ENCODE measurements around the gene NFKBIB. TPM values are rescaled to one million over a fixed set of nuclear protein-coding genes. Genes with fewer than 3 reads are reported as not detected.

The NFKBIB gene
- total RNA-seq, 1 donor: 12.7 TPM

- Histone ChIP-seq H3K4me3 (ENCODE audit: insufficient read depth, low read length) (no peak overlapping the region), H3K4me2 (ENCODE audit: insufficient read depth, low read length) (no peak overlapping the region), H3K4me1 (ENCODE audit: insufficient read depth, low read length) (peaks cover 6% of the 10 kb centered on the region), H4K20me1 (ENCODE audit: insufficient read depth, low read length) (no peaks in the 10 kb centered on the region), H3K27ac (ENCODE audit: low read depth, low read length) (no peak overlapping the region), H2AFZ (ENCODE audit: low read length) (no peak overlapping the region), H3K9me3 (ENCODE audit: low read depth, low read length) (no peaks in the 10 kb centered on the region), H3K36me3 (ENCODE audit: insufficient read depth, low read length) (no peaks in the 10 kb centered on the region), H3K79me2 (ENCODE audit: insufficient read depth, low read length) (no peaks in the 10 kb centered on the region), H3K27me3 (ENCODE audit: insufficient read depth, low read length) (no peaks in the 10 kb centered on the region)
- TF ChIP-seq CTCF (IDR thresholded peaks at IDR 0.05; ENCODE audit: extremely low read depth, low read depth, low read length): no peak
- no peak for DNase-seq (ENCODE audit: insufficient read length, low spot score, missing footprints)
These were observed 32.5 kb upstream of the NFKBIB start for GRCh38 chr19:38867171-38867780.

- Histone ChIP-seq H3K36me3 (ENCODE audit: insufficient read depth, low read length) (no peaks in the 10 kb centered on the region), H3K27me3 (ENCODE audit: insufficient read depth, low read length) (no peaks in the 10 kb centered on the region), H2AFZ (ENCODE audit: low read length) (no peak overlapping the region), H3K9me3 (ENCODE audit: low read depth, low read length) (no peaks in the 10 kb centered on the region), H4K20me1 (ENCODE audit: insufficient read depth, low read length) (no peaks in the 10 kb centered on the region), H3K4me2 (ENCODE audit: insufficient read depth, low read length) (no peak overlapping the region), H3K79me2 (ENCODE audit: insufficient read depth, low read length) (no peaks in the 10 kb centered on the region), H3K27ac (ENCODE audit: low read depth, low read length) (no peak overlapping the region), H3K4me1 (ENCODE audit: insufficient read depth, low read length) (peaks cover 6% of the 10 kb centered on the region), H3K4me3 (ENCODE audit: insufficient read depth, low read length) (no peak overlapping the region)
- TF ChIP-seq CTCF (IDR thresholded peaks at IDR 0.05; ENCODE audit: extremely low read depth, low read depth, low read length): no peak
- DNase-seq (ENCODE audit: insufficient read length, low spot score, missing footprints): no peak
These were observed 31.2 kb upstream of the NFKBIB start for GRCh38 chr19:38868551-38868950.

- Histone ChIP-seq H3K36me3 (ENCODE audit: insufficient read depth, low read length) (no peaks in the 10 kb centered on the region), H3K27ac (ENCODE audit: low read depth, low read length) (no peak overlapping the region), H3K4me2 (ENCODE audit: insufficient read depth, low read length) (peak overlapping the region; percentile 89), H2AFZ (ENCODE audit: low read length) (peak overlapping the region; percentile 95), H3K79me2 (ENCODE audit: insufficient read depth, low read length) (no peaks in the 10 kb centered on the region), H3K4me3 (ENCODE audit: insufficient read depth, low read length) (peak overlapping the region; percentile 65), H3K27me3 (ENCODE audit: insufficient read depth, low read length) (no peaks in the 10 kb centered on the region), H4K20me1 (ENCODE audit: insufficient read depth, low read length) (no peaks in the 10 kb centered on the region), H3K4me1 (ENCODE audit: insufficient read depth, low read length) (peaks cover 6% of the 10 kb centered on the region), H3K9me3 (ENCODE audit: low read depth, low read length) (no peaks in the 10 kb centered on the region)
- peak; percentile 86 for DNase-seq (ENCODE audit: insufficient read length, low spot score, missing footprints)
- TF ChIP-seq CTCF (IDR thresholded peaks at IDR 0.05; ENCODE audit: extremely low read depth, low read depth, low read length): no peak
These were observed 30.5 kb upstream of the NFKBIB start for GRCh38 chr19:38869160-38869835.

- Histone ChIP-seq H3K4me1 (ENCODE audit: insufficient read depth, low read length) (peaks cover 6% of the 10 kb centered on the region), H3K9me3 (ENCODE audit: low read depth, low read length) (no peaks in the 10 kb centered on the region), H3K36me3 (ENCODE audit: insufficient read depth, low read length) (no peaks in the 10 kb centered on the region), H3K27me3 (ENCODE audit: insufficient read depth, low read length) (no peaks in the 10 kb centered on the region), H3K4me3 (ENCODE audit: insufficient read depth, low read length) (peak overlapping the region; percentile 65), H3K79me2 (ENCODE audit: insufficient read depth, low read length) (no peaks in the 10 kb centered on the region), H2AFZ (ENCODE audit: low read length) (peak overlapping the region; percentile 95), H4K20me1 (ENCODE audit: insufficient read depth, low read length) (no peaks in the 10 kb centered on the region), H3K27ac (ENCODE audit: low read depth, low read length) (no peak overlapping the region), H3K4me2 (ENCODE audit: insufficient read depth, low read length) (peak overlapping the region; percentile 89)
- TF ChIP-seq CTCF (IDR thresholded peaks at IDR 0.05; ENCODE audit: extremely low read depth, low read depth, low read length): peak; percentile 62
- DNase-seq (ENCODE audit: insufficient read length, low spot score, missing footprints): peak; percentile 89
These were observed 29.7 kb upstream of the NFKBIB start for GRCh38 chr19:38869836-38870607.

Measured in osteoblast (primary cell).